Liver (tissue), 3 donors: ENCODE measurements around the gene NBEAL2.

Experiments used
- ATF3 ChIP-seq: IDR thresholded peaks from 2 replicates; pipeline ENCODE4 v1.6.1; 2016; ENCODE audit warnings: antibody characterized with exemption
- FOXA1 ChIP-seq: IDR thresholded peaks from 2 replicates; pipeline ENCODE4 v1.6.1; 2016; ENCODE audit warnings: antibody characterized with exemption
- MAX ChIP-seq: IDR thresholded peaks from 2 replicates; pipeline ENCODE4 v1.6.1; 2016; ENCODE audit warnings: antibody characterized with exemption
- RXRA ChIP-seq, 2 donors: IDR thresholded peaks; 2 replicates each; pipeline ENCODE4 v1.6.1; 2017 to 2018; ENCODE audit warnings: antibody characterized with exemption in 2 of 2, mild to moderate bottlenecking in 1 of 2
- TAF1 ChIP-seq: conservative IDR thresholded peaks from 2 replicates; pipeline ENCODE4 v1.6.1; 2016; ENCODE audit warnings: antibody characterized with exemption, mild to moderate bottlenecking
- TF ChIP-seq, protein P1 (sequence below): fragments of 150-350 bp; IDR thresholded peaks from 2 replicates; pipeline ENCODE4 v1.5.1; 2017; ENCODE audit warnings: improper control_type of control experiment, low read depth, low read length; ENCODE audit not compliant: missing input control
- TF ChIP-seq, protein P2 (sequence below): IDR thresholded peaks from 2 replicates; pipeline ENCODE4 v1.6.1; 2016; ENCODE audit warnings: antibody characterized with exemption, mild to moderate bottlenecking
- TF ChIP-seq, protein P3 (sequence below): IDR thresholded peaks from 2 replicates; pipeline ENCODE4 v1.6.1; 2016; ENCODE audit warnings: antibody characterized with exemption
- donor health status: healthy.
- donor health status: healthy.

DNA sequence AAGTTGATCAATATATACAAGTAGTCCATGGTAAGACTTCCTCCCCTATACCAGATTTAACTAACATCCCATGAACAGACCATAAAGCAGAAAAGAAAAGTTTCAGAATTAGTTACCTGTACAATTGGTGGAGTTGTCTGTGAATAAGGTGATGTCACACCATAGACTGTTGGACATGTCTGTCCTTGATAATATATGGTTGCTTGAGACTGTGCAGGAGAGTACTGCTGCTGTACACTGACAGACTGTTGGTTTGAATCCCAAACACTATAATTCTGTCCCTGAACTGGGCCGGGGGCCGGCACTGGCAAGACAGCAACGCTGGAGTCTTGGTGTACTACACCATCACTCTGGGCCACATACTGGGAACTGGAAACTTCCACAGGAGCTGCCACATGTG lies 77.2 kb downstream of the NBEAL2 start:
- TF ChIP-seq, protein P1, sequence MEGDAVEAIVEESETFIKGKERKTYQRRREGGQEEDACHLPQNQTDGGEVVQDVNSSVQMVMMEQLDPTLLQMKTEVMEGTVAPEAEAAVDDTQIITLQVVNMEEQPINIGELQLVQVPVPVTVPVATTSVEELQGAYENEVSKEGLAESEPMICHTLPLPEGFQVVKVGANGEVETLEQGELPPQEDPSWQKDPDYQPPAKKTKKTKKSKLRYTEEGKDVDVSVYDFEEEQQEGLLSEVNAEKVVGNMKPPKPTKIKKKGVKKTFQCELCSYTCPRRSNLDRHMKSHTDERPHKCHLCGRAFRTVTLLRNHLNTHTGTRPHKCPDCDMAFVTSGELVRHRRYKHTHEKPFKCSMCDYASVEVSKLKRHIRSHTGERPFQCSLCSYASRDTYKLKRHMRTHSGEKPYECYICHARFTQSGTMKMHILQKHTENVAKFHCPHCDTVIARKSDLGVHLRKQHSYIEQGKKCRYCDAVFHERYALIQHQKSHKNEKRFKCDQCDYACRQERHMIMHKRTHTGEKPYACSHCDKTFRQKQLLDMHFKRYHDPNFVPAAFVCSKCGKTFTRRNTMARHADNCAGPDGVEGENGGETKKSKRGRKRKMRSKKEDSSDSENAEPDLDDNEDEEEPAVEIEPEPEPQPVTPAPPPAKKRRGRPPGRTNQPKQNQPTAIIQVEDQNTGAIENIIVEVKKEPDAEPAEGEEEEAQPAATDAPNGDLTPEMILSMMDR: no peak
- TF ChIP-seq ATF3: no peak
- no peak for TF ChIP-seq RXRA (IDR thresholded peaks at IDR 0.05)
- TF ChIP-seq MAX: no peak
- TF ChIP-seq, protein P2, sequence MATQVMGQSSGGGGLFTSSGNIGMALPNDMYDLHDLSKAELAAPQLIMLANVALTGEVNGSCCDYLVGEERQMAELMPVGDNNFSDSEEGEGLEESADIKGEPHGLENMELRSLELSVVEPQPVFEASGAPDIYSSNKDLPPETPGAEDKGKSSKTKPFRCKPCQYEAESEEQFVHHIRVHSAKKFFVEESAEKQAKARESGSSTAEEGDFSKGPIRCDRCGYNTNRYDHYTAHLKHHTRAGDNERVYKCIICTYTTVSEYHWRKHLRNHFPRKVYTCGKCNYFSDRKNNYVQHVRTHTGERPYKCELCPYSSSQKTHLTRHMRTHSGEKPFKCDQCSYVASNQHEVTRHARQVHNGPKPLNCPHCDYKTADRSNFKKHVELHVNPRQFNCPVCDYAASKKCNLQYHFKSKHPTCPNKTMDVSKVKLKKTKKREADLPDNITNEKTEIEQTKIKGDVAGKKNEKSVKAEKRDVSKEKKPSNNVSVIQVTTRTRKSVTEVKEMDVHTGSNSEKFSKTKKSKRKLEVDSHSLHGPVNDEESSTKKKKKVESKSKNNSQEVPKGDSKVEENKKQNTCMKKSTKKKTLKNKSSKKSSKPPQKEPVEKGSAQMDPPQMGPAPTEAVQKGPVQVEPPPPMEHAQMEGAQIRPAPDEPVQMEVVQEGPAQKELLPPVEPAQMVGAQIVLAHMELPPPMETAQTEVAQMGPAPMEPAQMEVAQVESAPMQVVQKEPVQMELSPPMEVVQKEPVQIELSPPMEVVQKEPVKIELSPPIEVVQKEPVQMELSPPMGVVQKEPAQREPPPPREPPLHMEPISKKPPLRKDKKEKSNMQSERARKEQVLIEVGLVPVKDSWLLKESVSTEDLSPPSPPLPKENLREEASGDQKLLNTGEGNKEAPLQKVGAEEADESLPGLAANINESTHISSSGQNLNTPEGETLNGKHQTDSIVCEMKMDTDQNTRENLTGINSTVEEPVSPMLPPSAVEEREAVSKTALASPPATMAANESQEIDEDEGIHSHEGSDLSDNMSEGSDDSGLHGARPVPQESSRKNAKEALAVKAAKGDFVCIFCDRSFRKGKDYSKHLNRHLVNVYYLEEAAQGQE: no peak
- TF ChIP-seq, protein P3, sequence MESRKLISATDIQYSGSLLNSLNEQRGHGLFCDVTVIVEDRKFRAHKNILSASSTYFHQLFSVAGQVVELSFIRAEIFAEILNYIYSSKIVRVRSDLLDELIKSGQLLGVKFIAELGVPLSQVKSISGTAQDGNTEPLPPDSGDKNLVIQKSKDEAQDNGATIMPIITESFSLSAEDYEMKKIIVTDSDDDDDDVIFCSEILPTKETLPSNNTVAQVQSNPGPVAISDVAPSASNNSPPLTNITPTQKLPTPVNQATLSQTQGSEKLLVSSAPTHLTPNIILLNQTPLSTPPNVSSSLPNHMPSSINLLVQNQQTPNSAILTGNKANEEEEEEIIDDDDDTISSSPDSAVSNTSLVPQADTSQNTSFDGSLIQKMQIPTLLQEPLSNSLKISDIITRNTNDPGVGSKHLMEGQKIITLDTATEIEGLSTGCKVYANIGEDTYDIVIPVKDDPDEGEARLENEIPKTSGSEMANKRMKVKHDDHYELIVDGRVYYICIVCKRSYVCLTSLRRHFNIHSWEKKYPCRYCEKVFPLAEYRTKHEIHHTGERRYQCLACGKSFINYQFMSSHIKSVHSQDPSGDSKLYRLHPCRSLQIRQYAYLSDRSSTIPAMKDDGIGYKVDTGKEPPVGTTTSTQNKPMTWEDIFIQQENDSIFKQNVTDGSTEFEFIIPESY: no peak
- TF ChIP-seq FOXA1: no peak
- no peak for TF ChIP-seq TAF1
